SW 1271 (cell line): ENCODE data around the gene TESK2.
"Not testable (repeated sequence)": the region's sequence is repeated elsewhere in the genome, so short reads cannot be mapped to it uniquely, and the experiment has no call there.

Experiments used
- DNase-seq, 2 experiments: peaks; one replicate each; lab custom pipeline; 2025; lab: John Stamatoyannopoulos, UW

The TESK2 gene

GRCh38 chr1:45473302-45473701, 17.7 kb downstream of the TESK2 start:
- no peak for DNase-seq

- DNase-seq: no peak
These were observed 20.6 kb downstream of the TESK2 start for GRCh38 chr1:45470306-45470798.

- not testable (repeated sequence) for DNase-seq
These were observed 23.6 kb downstream of the TESK2 start for GRCh38 chr1:45467353-45467752.

DNA sequence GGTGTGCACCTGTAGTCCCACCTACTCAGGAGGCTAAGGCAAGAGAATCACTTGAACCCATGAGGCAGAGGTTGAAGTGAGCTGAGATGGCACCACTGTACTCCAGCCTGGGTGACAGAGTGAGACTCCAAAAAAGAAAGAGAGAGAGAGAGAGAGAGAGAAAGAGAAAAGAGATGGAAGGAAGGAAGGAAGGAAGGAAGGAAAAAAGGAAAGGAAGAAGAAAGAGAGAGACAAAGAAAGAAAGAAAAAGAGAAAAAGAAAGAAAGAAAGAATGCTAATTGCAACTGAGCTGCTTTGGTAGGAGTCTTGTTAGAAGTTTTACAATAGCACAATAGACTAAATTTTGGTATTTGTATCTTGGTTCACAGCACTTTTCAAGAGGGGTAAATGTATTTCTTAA, 25.7 kb downstream of the TESK2 start:
- no peak for DNase-seq

GRCh38 chr1:45458894-45459293, 32.1 kb downstream of the TESK2 start:
- no peak for DNase-seq

DNA sequence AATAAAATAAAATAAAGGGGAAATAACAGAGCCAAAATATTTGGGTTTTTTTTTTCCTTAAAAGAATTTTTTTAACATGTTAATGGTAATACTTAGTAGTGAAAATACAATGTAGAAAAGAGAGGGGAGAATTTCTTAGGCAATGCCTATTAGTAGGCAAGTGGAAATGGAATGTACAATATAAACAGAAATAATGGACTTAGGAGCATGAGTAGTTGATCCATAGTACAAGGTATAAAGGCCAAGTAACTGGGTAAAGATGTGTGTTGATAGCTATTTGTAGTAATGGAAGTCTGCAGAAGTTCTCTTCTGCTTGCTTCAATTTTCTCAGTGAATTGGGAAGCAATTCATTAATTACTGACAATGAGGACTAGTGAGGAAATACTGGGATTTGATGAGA, 34.4 kb downstream of the TESK2 start:
- DNase-seq: no peak

DNA sequence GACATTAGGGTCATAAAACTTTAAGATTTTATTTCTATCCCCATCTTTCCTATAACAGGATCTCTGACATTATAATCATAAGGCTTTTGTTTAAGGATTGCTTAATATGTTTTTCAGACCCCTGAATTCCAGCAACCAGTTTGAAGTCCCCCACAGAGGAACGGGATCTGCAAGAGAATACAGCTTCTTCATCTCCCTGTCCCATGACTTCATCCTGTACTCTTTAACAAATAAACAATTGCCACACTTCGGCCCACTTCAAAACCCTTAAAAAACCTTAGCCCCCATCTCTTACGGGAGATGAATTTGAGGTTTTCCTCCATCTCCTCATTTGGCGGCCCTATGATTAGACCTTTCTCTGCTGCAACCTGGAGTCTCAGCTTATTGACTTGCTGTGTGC, 35.8 kb downstream of the TESK2 start:
- DNase-seq: no peak

GRCh38 chr1:45454464-45454863, 36.5 kb downstream of the TESK2 start:
- no peak for DNase-seq

- DNase-seq: no peak
These were observed 38.5 kb downstream of the TESK2 start for GRCh38 chr1:45452503-45452902.

GRCh38 chr1:45448357-45448756, 42.6 kb downstream of the TESK2 start:
- no peak for DNase-seq

- no peak for DNase-seq
These were observed 43.9 kb downstream of the TESK2 start for GRCh38 chr1:45446950-45447672.

GRCh38 chr1:45446530-45446929, 44.4 kb downstream of the TESK2 start:
- DNase-seq: no peak

- DNase-seq: no peak
These were observed 46.3 kb downstream of the TESK2 start for GRCh38 chr1:45444609-45445131.

DNA sequence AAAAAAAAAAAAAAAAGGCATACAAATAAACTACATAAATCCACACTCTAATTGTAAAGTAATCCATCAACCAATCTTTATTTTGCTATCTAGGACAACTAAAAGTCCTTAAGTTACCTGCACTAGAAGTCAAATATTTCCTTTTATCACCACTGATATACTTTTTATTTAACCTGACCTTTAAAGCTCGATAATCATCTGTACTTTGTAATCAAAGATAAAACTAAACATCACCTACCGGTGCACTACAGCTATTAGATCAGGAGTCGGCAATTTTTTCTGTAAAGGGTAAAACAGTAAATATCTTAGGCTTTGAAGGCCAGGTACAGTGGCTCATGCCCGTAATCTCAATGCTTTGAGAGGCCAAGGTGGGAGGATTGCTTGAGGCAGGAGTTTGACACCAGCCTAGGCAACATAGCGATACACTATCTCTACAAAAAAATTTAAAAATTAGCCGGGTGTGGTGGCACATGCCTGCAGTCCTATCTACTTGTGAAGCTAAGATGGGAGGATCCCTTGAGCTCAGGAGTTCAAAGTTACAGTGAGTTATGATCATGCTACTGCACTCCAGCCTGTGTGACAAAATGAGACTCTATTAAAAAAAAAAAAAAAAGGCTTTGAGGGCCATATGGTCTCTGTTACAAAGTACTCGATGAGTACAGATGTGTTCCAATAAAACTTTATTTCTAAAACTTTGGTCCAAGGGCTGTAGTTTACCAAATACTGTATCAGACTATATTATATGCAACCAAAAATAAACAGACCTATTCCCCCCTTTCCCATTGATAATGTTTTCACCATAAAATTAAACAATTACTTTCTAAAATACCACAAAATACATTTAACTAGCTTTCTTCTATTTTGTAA, 47.1 kb downstream of the TESK2 start:
- DNase-seq: no peak

DNA sequence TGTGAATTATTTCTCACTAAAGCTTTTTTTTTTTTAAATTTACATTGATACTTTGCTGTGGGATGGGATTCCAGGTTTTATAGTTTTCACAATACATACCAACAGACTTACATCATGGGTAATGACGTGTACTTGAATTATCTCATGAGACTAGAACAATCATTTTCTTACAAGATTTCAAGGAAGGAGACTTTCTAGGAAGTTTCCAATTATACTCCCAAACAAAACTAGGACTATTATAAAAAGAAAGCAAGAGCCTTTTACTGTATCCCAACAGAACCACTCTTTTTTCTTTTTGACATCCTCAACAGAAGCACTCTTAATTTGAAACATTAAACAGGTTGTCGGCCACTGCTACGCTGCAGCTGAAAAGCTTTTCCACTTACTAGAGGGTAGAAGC, 48.7 kb downstream of the TESK2 start:
- no peak for DNase-seq

- DNase-seq: no peak
These were observed 53.6 kb downstream of the TESK2 start for GRCh38 chr1:45437323-45437722.

DNA sequence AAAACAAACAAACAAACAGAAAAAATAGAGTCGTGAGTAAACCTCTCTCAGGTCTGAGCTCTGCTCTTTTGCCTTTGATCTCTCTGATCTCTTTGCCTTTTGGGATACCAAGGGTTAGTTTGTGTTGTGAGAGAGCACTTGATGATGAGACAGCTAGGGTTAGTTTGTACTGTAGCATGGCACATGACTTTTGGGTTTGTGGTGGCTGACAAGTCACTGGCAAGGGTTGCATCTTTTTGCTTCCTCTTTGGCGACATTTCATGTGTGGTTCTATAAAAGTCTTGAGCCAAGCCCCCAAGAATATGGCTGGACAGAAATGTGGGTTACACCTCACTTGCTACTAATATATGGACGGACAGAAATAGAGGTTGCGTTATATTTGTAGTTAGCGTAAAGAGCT, 60.5 kb downstream of the TESK2 start:
- no peak for DNase-seq

GRCh38 chr1:45429561-45430159, 61.3 kb downstream of the TESK2 start:
- DNase-seq: no peak

DNA sequence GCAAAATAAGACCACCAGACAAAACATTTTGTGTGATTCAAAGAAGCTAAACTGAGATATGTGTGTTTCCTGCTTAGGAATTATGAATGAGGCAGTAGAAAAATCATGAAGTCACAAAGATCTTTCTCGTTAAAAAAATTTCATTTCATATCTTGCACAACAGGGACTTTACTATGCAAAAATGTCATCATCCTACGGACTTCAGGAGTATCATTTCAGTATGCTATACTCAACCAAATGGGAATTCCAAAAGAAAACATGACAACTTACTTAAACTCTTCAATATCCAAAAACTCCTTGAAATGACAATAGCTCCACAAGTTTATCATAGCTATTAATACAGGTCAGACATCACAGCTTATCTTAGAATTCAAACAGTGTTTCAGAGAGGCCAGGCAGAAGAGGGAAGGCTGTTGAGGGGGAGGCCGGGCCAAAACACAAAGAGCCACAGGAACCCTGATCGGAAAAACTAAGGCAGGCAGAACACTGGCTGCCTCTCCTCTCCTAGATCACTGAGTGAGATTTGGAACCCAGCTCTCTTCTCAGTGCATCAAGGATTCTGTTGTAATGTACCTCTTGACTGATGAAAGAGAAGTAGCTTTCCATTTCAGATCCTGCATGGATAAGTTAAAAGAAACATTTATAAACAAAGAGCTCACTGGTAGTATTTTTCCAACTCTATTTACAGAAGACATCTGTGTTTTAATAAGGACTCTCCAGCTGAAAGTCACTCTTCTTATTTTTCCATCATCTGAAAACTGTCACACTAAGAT, 66.9 kb downstream of the TESK2 start:
- no peak for DNase-seq

DNA sequence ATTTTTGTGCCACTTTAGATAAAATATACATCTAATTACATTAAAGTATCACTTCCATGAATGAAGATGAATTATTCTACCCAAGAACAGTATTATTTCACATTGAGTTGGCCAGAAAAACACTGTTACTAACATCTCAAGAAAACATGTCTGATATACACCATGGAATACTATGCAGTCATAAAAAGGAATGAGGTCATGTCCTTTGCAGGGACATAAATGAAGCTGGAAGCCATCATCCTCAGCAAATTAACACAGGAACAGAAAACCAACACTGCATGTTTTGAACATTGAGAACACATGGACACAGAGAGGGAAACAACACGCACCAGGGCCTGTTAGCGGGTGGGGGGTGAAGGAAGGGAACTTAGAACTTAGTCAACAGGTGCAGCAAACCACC, 69.0 kb downstream of the TESK2 start:
- DNase-seq: no peak

- DNase-seq: no peak
These were observed 76.2 kb downstream of the TESK2 start for GRCh38 chr1:45414746-45415145.

GRCh38 chr1:45412899-45413298, 78.1 kb downstream of the TESK2 start:
- DNase-seq: no peak
